HG02981 (cell line): ENCODE measurements around the gene MPRIP.

Experiments used
- ATAC-seq: cut with Tn5 transposase; IDR thresholded peaks from one replicate; pipeline ENCODE4 v1.9.1; 2021; ENCODE audit warnings: mild to moderate bottlenecking, moderate library complexity; ENCODE audit not compliant: unreplicated experiment

The MPRIP gene

GRCh38 chr17:17141860-17142552, 99.7 kb downstream of the MPRIP start:
- no peak for ATAC-seq

- ATAC-seq = no peak
Observed at GRCh38 chr17:17142556-17142955, 100.3 kb downstream of the MPRIP start.

- ATAC-seq = no peak
Observed at GRCh38 chr17:17143501-17143900, 101.2 kb downstream of the MPRIP start.

GRCh38 chr17:17144061-17144460, 101.8 kb downstream of the MPRIP start:
- no peak for ATAC-seq

- no peak for ATAC-seq
Observed at GRCh38 chr17:17144916-17145665, 102.8 kb downstream of the MPRIP start.

GRCh38 chr17:17146786-17147406, 104.6 kb downstream of the MPRIP start:
- no peak for ATAC-seq

GRCh38 chr17:17147821-17148220, 105.6 kb downstream of the MPRIP start:
- no peak for ATAC-seq

- ATAC-seq = no peak
Observed at GRCh38 chr17:17149520-17150447, 107.5 kb downstream of the MPRIP start.

GRCh38 chr17:17150448-17150800, 108.2 kb downstream of the MPRIP start:
- no peak for ATAC-seq

- ATAC-seq = no peak
Observed at GRCh38 chr17:17151055-17151454, 108.8 kb downstream of the MPRIP start.

GRCh38 chr17:17151541-17151940, 109.3 kb downstream of the MPRIP start:
- no peak for ATAC-seq

GRCh38 chr17:17151962-17152361, 109.7 kb downstream of the MPRIP start:
- ATAC-seq = no peak

- no peak for ATAC-seq
Observed at GRCh38 chr17:17152385-17152784, 110.1 kb downstream of the MPRIP start.

GRCh38 chr17:17153071-17153470, 110.8 kb downstream of the MPRIP start:
- no peak for ATAC-seq

- ATAC-seq = no peak
Observed at GRCh38 chr17:17153709-17154108, 111.5 kb downstream of the MPRIP start.

- ATAC-seq = no peak
Observed at GRCh38 chr17:17154556-17154955, 112.3 kb downstream of the MPRIP start.

- no peak for ATAC-seq
Observed at GRCh38 chr17:17154981-17155380, 112.7 kb downstream of the MPRIP start.

- no peak for ATAC-seq
Observed at GRCh38 chr17:17155568-17155967, 113.3 kb downstream of the MPRIP start.

GRCh38 chr17:17156107-17156506, 113.8 kb downstream of the MPRIP start:
- no peak for ATAC-seq

- no peak for ATAC-seq
Observed at GRCh38 chr17:17156511-17156910, 114.3 kb downstream of the MPRIP start.

GRCh38 chr17:17157041-17157440, 114.8 kb downstream of the MPRIP start:
- ATAC-seq = no peak
